GM23338 (cell line): ENCODE data around the gene BCL2A1.

Experiments used
- CTCF ChIP-seq, 2 experiments: fragments of 200-600 bp in 1 of 2; sonication (generic) in 1 of 2; conservative IDR thresholded peaks; 2 replicates each; pipeline versions ENCODE4 v1.5.1 to v1.6.1; 2016 to 2017; ENCODE audit warnings: antibody characterized with exemption in 2 of 2, low read depth in 2 of 2, mild to moderate bottlenecking in 2 of 2, moderate library complexity in 1 of 2
- ETS1 ChIP-seq: IDR thresholded peaks from 2 replicates; pipeline ENCODE4 v1.6.1; 2016; ENCODE audit warnings: antibody characterized with exemption
- EZH2 ChIP-seq: fragments of 200-600 bp; sonication (generic); IDR thresholded peaks from one replicate; pipeline ENCODE4 v1.8.0; 2017; ENCODE audit warnings: antibody characterized with exemption, mild to moderate bottlenecking, low read depth; ENCODE audit not compliant: unreplicated experiment
- EZH2phosphoT487 ChIP-seq: fragments of 200-600 bp; sonication (generic); IDR thresholded peaks from one replicate; pipeline ENCODE4 v1.8.1; 2018; ENCODE audit warnings: antibody characterized with exemption; ENCODE audit not compliant: unreplicated experiment
- POLR2AphosphoS5 ChIP-seq: IDR thresholded peaks from 2 replicates; pipeline ENCODE4 v1.6.1; 2016; ENCODE audit warnings: antibody characterized with exemption, low read depth

GRCh38 chr15:79965846-79966630 is 5.0 kb downstream of the BCL2A1 start:
- no peak for TF ChIP-seq CTCF (conservative IDR thresholded peaks at IDR 0.05; ENCODE audit: low read depth in 2 of 2)
- no peak for TF ChIP-seq EZH2phosphoT487
- TF ChIP-seq EZH2 = no peak
- TF ChIP-seq POLR2AphosphoS5 = no peak
- no peak for TF ChIP-seq ETS1
